Tibial nerve (tissue), 4 donors: ENCODE data around the gene POLR3B.

Source experiments
- CTCF ChIP-seq, 5 experiments: fragments of 200-600 bp in 3 of 5; fragments of 450-650 bp in 2 of 5; sonication (generic) in 3 of 5; IDR thresholded peaks; one replicate each; pipeline ENCODE4 v1.5.1; 2016 to 2019; ENCODE audit warnings: antibody characterized with exemption in 5 of 5, mild to moderate bottlenecking in 3 of 5, moderate library complexity in 2 of 5
- EP300 ChIP-seq, 2 donors: sonication (generic); formaldehyde crosslinking; IDR thresholded peaks; one replicate each; pipeline ENCODE4 v1.6.1; 2017; ENCODE audit warnings: antibody characterized with exemption in 2 of 2, mild to moderate bottlenecking in 1 of 2
- POLR2A ChIP-seq, 2 donors: fragments of 450-650 bp; IDR thresholded peaks; one replicate each; pipeline ENCODE4 v1.6.1; 2017; ENCODE audit warnings: antibody characterized with exemption in 2 of 2, mild to moderate bottlenecking in 2 of 2, moderate library complexity in 2 of 2

- TF ChIP-seq CTCF (IDR thresholded peaks at IDR 0.05) (no peak), EP300 (IDR thresholded peaks at IDR 0.05) (no peak), POLR2A (IDR thresholded peaks at IDR 0.05) (no peak)
These were observed 136.0 kb downstream of the POLR3B start for GRCh38 chr12:106493531-106493930.
